ENCODE measurements around the gene NOS1AP.

NOS1AP gene

GRCh38 chr1:162222014-162222413 lies 152.5 kb downstream of the NOS1AP start:
- H3K27ac ChIP-seq: no peak overlapping the region
- no peak for DNase-seq (ENCODE audit: low spot score)
- no peak overlapping the region for H3K4me3 ChIP-seq
- TF ChIP-seq CTCF (IDR thresholded peaks at IDR 0.05): no peak

- Histone ChIP-seq H3K4me3 (no peak overlapping the region), H3K27ac (no peak overlapping the region)
- no peak for TF ChIP-seq CTCF (IDR thresholded peaks at IDR 0.05)
- no peak for DNase-seq (ENCODE audit: low spot score)
Measured at GRCh38 chr1:162222730-162223129, 153.2 kb downstream of the NOS1AP start.

- Histone ChIP-seq H3K27ac (no peak overlapping the region), H3K4me3 (no peak overlapping the region)
- TF ChIP-seq CTCF (IDR thresholded peaks at IDR 0.05): no peak
- no peak for DNase-seq (ENCODE audit: low spot score)
Measured at GRCh38 chr1:162223488-162223887, 154.0 kb downstream of the NOS1AP start.

- Histone ChIP-seq H3K4me3 (no peak overlapping the region), H3K27ac (no peak overlapping the region)
- no peak for TF ChIP-seq CTCF (IDR thresholded peaks at IDR 0.05)
- no peak for DNase-seq (ENCODE audit: low spot score)
Measured at GRCh38 chr1:162224267-162224666, 154.8 kb downstream of the NOS1AP start.

- H3K4me3 ChIP-seq: no peak overlapping the region
- no peak overlapping the region for H3K27ac ChIP-seq
- no peak for TF ChIP-seq CTCF (IDR thresholded peaks at IDR 0.05)
- DNase-seq (ENCODE audit: low spot score): no peak
Measured at GRCh38 chr1:162228586-162228985, 159.1 kb downstream of the NOS1AP start.

- Histone ChIP-seq H3K4me3 (no peak overlapping the region), H3K27ac (no peak overlapping the region)
- DNase-seq (ENCODE audit: low spot score): no peak
- no peak for TF ChIP-seq CTCF (IDR thresholded peaks at IDR 0.05)
Measured at GRCh38 chr1:162229549-162229948, 160.1 kb downstream of the NOS1AP start.

- DNase-seq (ENCODE audit: low spot score): no peak
- no peak for TF ChIP-seq CTCF (IDR thresholded peaks at IDR 0.05)
- H3K27ac ChIP-seq: no peak overlapping the region
- H3K4me3 ChIP-seq: no peak overlapping the region
Measured at GRCh38 chr1:162230096-162230495, 160.6 kb downstream of the NOS1AP start.

Measured in coronary artery (tissue), 2 donors.